GM10847 (cell line): ENCODE data around the gene TRPM2.

Source experiments
- POLR2A ChIP-seq: IDR thresholded peaks from 2 replicates; pipeline ENCODE4 v1.6.1; 2011; ENCODE audit not compliant: insufficient read length; ENCODE audit errors: extremely low read depth

Gene TRPM2

GRCh38 chr21:44478124-44478800 is 124.8 kb downstream of the TRPM2 start:
- TF ChIP-seq POLR2A, result no peak

- TF ChIP-seq POLR2A, result no peak
These were observed 125.4 kb downstream of the TRPM2 start for GRCh38 chr21:44478801-44479167.

- no peak for TF ChIP-seq POLR2A
These were observed 127.0 kb downstream of the TRPM2 start for GRCh38 chr21:44480200-44481053.

- TF ChIP-seq POLR2A, result no peak
These were observed 129.3 kb downstream of the TRPM2 start for GRCh38 chr21:44482581-44483287.

- no peak for TF ChIP-seq POLR2A
These were observed 130.1 kb downstream of the TRPM2 start for GRCh38 chr21:44483288-44484237.

GRCh38 chr21:44484498-44485253 is 131.3 kb downstream of the TRPM2 start:
- TF ChIP-seq POLR2A, result no peak

GRCh38 chr21:44485254-44485793 is 131.9 kb downstream of the TRPM2 start:
- no peak for TF ChIP-seq POLR2A

GRCh38 chr21:44485796-44486195 is 132.4 kb downstream of the TRPM2 start:
- no peak for TF ChIP-seq POLR2A

GRCh38 chr21:44486302-44486701 is 132.9 kb downstream of the TRPM2 start:
- no peak for TF ChIP-seq POLR2A

GRCh38 chr21:44487831-44488230 is 134.4 kb downstream of the TRPM2 start:
- no peak for TF ChIP-seq POLR2A

GRCh38 chr21:44489962-44490361 is 136.5 kb downstream of the TRPM2 start:
- no peak for TF ChIP-seq POLR2A

GRCh38 chr21:44490405-44490804 is 137.0 kb downstream of the TRPM2 start:
- TF ChIP-seq POLR2A, result no peak

- TF ChIP-seq POLR2A, result no peak
These were observed 137.4 kb downstream of the TRPM2 start for GRCh38 chr21:44490816-44491215.
